HT1080 (cell line): ENCODE data around the gene KIF1B. TPM values are rescaled to one million over a fixed set of nuclear protein-coding genes. Genes with fewer than 3 reads are reported as not detected.
A peak's percentile ranks its signal among the peaks of the same experiment; 100 is the strongest.
"Not testable (repeated sequence)": the region's sequence is repeated elsewhere in the genome, so short reads cannot be mapped to it uniquely, and the experiment has no call there.

Experiments used
- DNase-seq: peaks from one replicate; pipeline ENCODE4 v3.0.0-alpha.2; 2015; ENCODE audit warnings: low read depth
- total RNA-seq: library from RNA; depleted of rRNA; stranded (reverse); fragments of >200 nt; shearing (Covaris generic); gene quantifications from 2 replicates; pipeline ENCODE4 v1.2.3, GENCODE V29; 2014

Gene KIF1B
- total RNA-seq, 1 experiment from 2014 or later: 16.2 TPM

DNA sequence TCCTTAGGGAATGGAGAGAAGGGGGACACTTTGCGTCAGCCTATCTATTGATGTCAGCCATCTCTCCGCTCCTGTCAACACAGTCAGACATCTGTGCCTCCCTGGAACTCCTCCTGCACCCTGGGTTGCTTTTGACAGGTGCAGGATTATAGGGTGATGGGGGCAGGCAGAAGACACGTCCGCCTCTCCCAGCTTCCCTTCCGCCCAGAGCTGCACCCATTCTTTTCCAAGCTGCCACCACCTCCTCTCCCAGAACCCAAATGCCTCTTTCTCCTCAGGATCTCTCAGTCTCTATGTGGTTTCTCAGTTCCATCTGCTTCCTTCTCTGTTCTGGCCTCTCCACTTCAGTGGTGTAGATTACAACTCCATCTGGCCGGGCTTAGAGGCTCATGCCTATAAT, 17.1 kb upstream of the KIF1B start:
- DNase-seq: no peak

GRCh38 chr1:10195570-10195969, 14.8 kb upstream of the KIF1B start:
- peak; percentile 59 for DNase-seq

GRCh38 chr1:10196976-10197375, 13.4 kb upstream of the KIF1B start:
- DNase-seq: peak; percentile 17

DNA sequence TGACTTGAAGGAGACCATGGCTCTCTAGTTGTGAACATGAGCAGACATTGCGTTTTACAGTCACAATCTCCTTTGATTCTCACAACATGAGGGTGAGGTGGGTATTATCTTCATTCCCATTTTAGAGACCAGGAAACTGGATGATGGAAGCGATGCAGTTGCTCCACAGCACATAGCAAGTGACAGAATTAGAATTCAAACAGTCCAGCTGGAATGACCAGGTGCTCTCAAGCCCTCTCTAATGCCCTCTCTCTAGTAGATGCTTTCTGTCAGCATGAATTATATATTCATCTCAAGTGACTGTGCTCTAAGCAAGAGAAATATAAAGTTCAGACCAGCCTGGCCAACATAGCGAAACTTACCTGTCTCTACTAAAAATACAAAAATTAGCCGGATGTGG, 9.8 kb upstream of the KIF1B start:
- no peak for DNase-seq

DNA sequence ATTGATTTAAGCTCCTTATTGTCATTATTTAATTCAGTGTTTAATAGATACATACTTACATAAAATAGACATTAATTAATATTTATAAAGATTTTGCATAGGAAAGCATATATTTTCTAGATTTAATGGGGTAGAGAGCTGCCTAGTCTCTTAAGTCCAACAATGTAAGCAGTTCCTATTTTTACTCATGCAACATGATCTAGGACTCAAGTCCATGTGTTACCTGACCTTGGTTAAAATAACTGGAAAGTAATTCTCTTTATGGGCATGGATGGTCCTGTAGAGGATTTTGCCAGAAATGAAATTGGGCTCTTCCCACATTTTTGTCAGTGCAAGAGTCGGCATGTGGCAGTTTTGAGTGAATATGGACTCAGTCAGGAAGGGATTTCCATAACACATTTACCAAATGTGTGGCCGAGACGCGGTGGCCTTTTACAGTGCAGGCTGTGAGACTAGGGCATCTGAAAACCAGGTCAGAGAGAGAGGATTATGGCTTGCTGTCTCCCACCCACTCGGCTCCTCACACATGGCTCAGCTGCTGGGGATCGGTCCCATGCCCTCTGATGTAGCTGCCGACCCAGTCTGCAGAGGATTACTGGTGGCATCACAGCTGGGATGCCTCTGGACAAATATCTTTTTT, 6.2 kb upstream of the KIF1B start:
- no peak for DNase-seq

DNA sequence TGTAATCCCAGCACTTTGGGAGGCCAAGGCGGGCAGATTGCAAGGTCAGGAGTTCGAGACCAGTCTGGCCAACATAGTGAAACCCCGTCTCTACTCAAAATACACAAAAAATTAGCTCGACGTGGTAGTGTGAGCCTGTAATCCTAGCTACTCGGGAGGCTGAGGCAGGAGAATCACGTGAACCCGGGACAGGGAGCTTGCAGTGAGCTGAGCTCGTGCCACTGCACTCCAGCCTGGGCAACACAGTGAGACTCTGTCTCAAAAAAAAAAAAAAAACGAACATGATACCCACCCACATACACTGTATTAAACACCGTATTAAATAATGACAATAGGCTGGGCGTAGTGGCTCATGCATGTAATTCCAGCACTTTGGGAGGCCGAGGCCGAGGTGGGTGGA, 5.2 kb upstream of the KIF1B start:
- not testable (repeated sequence) for DNase-seq

DNA sequence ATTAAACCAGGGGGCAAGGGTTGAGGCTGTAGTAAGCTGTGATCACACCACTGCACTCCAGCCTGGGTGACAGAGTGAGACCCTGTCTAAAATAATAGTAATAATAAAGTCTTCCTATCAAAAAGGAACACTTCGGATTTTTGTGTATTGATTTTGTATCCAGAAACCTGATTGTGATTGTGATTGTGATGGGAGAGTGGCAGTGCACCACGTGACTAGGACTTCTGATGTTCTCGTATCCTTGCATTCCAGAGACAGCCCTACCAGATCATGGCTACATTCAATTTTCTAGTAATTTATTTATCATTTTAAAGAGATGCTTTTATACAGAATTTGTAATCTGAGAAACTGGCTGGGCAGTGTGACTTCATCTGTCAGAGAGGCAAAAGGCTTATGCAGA, 2.6 kb upstream of the KIF1B start:
- DNase-seq: no peak

GRCh38 chr1:10208537-10208936, 1.8 kb upstream of the KIF1B start:
- DNase-seq: no peak

GRCh38 chr1:10209590-10209904, 823 bp upstream of the KIF1B start:
- DNase-seq: no peak

DNA sequence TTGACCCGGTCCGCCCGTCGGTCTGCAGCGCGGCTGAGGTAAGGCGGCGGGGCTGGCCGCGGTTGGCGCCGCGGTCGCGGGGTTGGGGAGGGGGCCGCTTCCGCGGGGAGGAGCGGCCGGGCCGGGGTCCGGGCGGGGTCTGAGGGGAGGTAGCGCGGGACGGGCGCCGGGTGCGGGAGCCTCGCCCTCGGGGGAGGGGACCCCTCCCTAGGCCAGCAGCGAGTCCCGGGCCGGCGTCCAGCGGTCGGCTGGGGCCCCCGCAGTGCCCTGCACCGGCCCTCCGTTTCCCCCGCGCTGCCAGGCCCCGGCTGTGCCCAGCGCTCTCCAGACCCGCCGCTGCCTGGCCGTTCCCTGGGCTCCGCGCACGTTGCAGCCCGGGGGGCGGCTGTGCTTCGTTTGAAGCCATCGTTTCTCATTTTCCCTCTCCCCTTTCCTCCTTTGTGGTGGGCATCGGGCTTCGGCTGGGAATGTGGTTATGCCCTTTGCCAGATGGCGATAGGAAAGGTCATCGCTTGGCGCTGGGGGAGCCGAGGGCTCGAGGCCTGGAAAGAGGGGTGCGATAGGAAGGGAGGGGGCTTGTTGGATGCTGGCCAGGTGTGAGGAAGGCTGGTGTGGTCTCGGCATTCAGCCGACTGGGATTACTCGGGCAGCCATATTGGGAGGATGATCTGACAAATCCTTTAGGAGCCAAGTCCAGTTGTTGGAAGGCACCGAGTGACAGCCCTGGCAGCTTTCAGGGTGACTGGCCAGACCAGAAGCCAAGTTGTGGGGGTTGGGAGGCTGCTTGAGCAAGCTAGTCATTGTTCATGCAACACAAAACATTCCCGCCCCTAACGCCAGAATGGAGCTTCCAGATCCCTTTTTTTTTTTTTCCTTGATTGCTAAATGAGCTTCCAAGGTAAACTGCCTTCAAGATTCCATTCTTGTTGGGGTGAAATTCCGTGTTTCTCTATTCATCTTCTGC, 753 bp downstream of the KIF1B start:
- peak; percentile 74 for DNase-seq

DNA sequence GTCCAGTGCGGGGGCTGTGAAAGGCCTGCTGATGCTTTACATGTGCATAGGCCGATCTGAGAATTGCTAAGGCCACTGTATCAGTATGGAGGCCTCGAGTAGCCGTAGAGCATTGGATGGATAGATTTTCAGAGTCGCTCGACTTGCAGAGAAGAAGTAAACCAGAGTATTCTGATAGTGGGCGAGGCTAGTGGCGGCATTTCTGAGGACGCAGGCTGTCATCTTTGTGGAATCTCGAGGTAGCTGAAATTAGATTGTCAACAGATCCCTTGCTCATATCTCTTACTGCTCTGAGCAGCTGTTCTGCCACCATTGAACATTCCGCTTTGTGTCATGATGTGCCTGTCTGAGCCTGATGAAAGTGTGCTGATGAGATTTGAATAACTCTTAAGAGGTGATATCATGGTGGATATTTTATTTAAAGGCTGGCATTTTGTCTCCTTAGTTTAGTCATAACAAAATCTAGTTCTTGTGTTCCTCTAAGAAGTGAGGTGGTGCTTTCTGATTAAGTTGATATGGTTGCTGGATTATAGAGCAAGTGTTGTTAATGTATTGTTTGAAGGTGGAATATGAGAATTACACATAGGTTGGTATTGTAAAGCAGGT, 1.5 kb downstream of the KIF1B start:
- DNase-seq: no peak

DNA sequence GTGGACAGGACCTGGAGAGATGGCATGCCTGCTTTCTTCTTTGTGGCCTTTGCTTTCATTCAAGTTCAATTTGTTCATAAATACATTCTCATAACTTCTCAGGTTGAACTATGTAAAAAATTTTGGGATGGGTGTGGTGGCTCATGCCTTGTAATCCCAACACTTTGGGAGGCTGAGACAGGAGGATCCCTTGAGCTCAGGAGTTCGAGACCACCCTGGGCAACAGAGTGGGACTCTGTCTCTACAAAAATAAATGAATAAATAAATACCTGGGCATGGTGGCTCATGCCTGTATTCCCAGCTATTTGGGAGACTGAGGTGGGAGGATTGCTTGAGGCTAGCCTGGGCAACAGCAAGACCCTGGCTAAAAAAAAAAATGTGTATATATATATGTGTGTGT, 2.1 kb downstream of the KIF1B start:
- no peak for DNase-seq

DNA sequence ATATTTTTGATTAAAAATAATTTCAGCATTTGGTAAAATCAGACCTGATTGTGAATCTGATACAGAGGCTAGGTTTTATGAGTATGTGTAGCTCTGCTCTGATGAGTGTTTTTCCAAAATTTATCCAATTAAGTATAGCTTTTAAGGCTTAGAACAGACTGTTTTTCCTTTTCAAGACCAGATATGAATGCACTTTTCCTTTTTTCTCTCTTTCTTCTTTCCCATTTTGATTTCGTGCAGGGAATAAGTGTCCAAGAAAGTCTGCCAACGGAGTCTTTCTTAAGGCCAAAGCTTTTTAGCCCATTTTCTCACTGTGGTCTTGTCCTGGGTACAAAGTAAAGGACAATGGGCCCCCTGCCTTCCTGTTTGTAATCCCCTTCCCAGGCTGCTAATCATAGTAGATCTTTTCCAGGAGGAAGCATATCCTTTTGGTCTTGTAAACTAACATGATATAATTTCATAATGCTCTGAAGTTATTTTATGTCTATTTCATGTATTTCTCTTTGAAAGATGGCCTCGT, 2.9 kb downstream of the KIF1B start:
- no peak for DNase-seq

DNA sequence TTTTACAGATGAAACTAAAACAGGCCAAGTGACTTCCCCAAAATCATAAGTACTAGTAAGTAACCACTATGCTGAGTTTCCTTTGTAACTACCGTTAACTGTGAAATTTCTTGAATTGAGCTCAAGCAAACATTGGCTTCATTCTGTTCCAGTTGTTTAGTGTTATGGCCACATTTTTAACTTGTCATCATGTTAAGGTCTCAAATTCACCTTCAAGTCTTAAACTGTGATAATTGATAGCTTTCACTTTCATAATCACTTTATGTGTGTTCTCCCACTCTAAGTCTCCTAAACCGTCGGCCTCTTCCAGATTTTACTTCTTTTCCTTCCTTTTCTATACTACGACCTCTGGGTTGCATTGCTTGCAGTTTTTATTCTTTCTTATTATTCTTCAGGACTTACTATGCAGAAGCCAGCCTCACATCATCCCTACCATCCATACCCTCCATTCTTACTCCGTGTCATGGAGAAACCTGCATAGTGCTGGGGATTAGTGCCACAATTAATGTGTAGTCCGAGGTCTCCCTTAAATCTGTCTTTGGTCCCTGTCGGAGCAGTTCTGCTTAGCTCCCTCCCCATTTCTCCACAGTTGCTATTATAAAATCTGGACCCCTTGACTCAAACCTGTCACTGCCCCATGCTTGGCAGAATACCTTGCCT, 5.8 kb downstream of the KIF1B start:
- DNase-seq: no peak

DNA sequence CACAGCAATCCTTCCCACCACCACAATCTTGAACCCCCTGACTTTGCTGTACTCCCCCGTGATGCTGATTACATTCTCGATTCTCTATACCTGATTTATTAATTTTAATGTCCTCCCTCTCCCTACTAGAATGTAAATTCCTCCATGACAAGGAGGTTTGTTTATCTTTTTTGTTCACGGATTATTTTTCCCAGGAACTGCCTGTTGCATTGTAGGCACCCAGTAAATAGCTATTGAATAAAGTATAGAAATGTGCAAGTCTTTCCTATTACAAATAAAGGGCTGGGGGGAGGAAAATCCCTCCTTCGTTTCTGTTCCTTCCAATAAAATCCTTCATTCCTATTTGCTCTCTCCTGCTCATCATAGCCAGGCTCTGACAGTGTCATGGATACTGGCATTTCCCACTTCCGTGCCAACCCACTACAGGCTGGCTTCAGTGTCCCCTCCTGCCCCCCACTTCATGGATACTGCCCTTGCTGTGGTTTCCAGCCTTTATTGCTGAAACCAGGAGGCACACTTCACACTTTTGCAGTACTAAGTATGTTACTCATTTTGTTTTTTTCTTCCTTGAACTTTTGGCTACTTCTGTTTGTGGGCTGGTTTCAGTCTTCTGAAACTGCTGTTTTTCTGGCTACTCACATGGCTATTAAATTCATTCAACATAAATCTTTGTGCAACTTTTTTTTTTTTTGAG, 7.5 kb downstream of the KIF1B start:
- peak; percentile 23 for DNase-seq

- DNase-seq: no peak
Measured at GRCh38 chr1:10220200-10220599, 9.8 kb downstream of the KIF1B start.

- not testable (repeated sequence) for DNase-seq
Measured at GRCh38 chr1:10220657-10221056, 10.3 kb downstream of the KIF1B start.

DNA sequence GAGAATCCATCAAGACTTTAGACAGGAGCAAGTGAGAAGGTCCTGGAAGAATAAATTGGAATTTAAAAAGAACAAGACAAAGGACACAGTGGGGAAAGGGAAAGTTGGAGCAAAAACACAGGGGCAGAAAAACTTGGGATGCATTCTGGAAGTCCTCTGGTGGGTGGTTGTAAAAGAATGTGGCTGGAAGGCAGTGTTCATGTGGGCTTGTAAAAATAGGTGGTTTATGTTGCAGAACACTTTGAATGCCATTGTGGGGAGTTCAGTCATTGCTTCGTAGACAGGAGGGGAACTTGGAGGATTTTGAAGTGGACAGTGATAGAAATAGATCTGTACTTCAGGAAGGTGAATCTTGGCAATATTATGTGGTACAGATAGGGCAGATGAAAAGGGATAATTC, 15.2 kb downstream of the KIF1B start:
- DNase-seq: no peak

GRCh38 chr1:10228528-10228927, 18.2 kb downstream of the KIF1B start:
- DNase-seq: no peak

DNA sequence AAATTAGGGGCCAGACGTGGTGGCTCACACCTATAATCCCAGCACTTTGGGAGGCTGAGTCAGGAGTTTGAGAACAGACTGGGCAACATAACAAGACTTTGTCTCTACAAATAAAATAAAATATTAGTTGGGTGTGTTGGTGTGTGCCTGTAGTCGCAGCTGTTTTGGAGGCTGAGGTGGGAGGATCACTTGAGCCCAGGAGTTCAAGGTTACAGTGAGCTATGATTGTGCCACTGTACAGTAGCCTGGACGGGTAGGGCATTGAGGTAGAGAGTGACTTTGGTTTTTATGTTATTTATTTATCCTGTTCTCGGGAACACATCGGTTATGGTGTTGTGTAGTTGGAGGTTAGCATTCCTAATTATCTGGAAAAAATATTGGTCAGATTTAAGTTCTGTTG, 19.5 kb downstream of the KIF1B start:
- no peak for DNase-seq

- no peak for DNase-seq
Measured at GRCh38 chr1:10232163-10232562, 21.8 kb downstream of the KIF1B start.
